H1 (cell line): ENCODE results near the gene PEAK1. TPM values are rescaled to one million over a fixed set of nuclear protein-coding genes. Genes with fewer than 3 reads are reported as not detected.

Experiments used
- CTCF ChIA-PET: fragments of 300-600 bp; sonication (Branson Sonifier 250); formaldehyde crosslinking; loops from one replicate; lab custom pipeline; 2021; ENCODE audit not compliant: partially characterized antibody; lab: Charles Lee
- POLR2A ChIA-PET: fragments of 300-600 bp; sonication (Branson Sonifier 250); formaldehyde crosslinking; loops from one replicate; lab custom pipeline; 2021; ENCODE audit warnings: inconsistent platforms; ENCODE audit not compliant: partially characterized antibody; lab: Charles Lee
- DNase-seq, 2 experiments: peaks; one replicate each; pipeline versions ENCODE4 v3.0.0 to v3.0.0-alpha.2; 2010 to 2022; ENCODE audit warnings: low spot score in 2 of 2, low read depth in 1 of 2, mixed read lengths in 1 of 2
- FAIRE-seq: peaks from 2 replicates; lab custom pipeline; 2011; peaks lifted over from hg19 to GRCh38; lab: Jason Lieb, UNC
- H2AFZ ChIP-seq: 2 replicates; pipeline ENCODE4 v1.8.1; 2012; ENCODE audit warnings: low read length, inconsistent platforms
- H2AK5ac ChIP-seq: 2 replicates; pipeline ENCODE4 v1.6.1; 2013; ENCODE audit warnings: low read depth, low read length
- H2BK120ac ChIP-seq: replicated peaks from 2 replicates; pipeline ENCODE3; 2013; ENCODE audit warnings: low read depth, low read length, inconsistent platforms
- H2BK12ac ChIP-seq: 2 replicates; pipeline ENCODE4 v1.6.1; 2013; ENCODE audit warnings: low read depth, low read length
- H2BK15ac ChIP-seq: 2 replicates; pipeline ENCODE4 v1.6.1; 2013; ENCODE audit warnings: low read length
- H2BK20ac ChIP-seq: 2 replicates; pipeline ENCODE4 v1.6.1; 2013; ENCODE audit warnings: low read length
- H2BK5ac ChIP-seq: 2 replicates; pipeline ENCODE4 v1.6.1; 2013; ENCODE audit warnings: low read depth, low read length
- H3K14ac ChIP-seq: 2 replicates; pipeline ENCODE4 v1.6.1; 2013; ENCODE audit warnings: inconsistent platforms; ENCODE audit not compliant: insufficient read length
- H3K18ac ChIP-seq: 2 replicates; pipeline ENCODE4 v1.6.1; 2013; ENCODE audit warnings: low read length; ENCODE audit errors: extremely low read depth
- H3K23ac ChIP-seq: 2 replicates; pipeline ENCODE4 v1.6.1; 2013; ENCODE audit warnings: inconsistent platforms; ENCODE audit not compliant: insufficient read length
- H3K23me2 ChIP-seq: 2 replicates; pipeline ENCODE4 v1.6.1; 2013; ENCODE audit warnings: low read depth, low read length
- H3K27ac ChIP-seq: 2 replicates; pipeline ENCODE4 v1.6.1; 2011; ENCODE audit warnings: low read depth, low read length, inconsistent platforms
- H3K27me3 ChIP-seq, 4 experiments: replicated peaks in 1 of 4; 1 replicate in 1 of 4; 2 replicates in 3 of 4; pipeline versions ENCODE4 v1.6.1 to v1.8.1; 2011 to 2013; ENCODE audit warnings: low read length in 3 of 4, mild to moderate bottlenecking in 3 of 4, inconsistent platforms in 2 of 4, mixed read lengths in 2 of 4, moderate library complexity in 1 of 4; ENCODE audit not compliant: control insufficient read depth in 3 of 4, insufficient read depth in 3 of 4; ENCODE audit errors: extremely low read depth in 1 of 4
- H3K36me3 ChIP-seq, 4 experiments: 2 replicates each; pipeline versions ENCODE4 v1.6.1 to v1.8.1; 2011 to 2013; ENCODE audit warnings: mild to moderate bottlenecking in 4 of 4, low read length in 3 of 4, moderate library complexity in 2 of 4, control low read depth in 1 of 4, inconsistent platforms in 1 of 4; ENCODE audit not compliant: insufficient read depth in 4 of 4, control insufficient read depth in 2 of 4
- H3K4ac ChIP-seq: replicated peaks from 2 replicates; pipeline ENCODE3; 2013; ENCODE audit warnings: low read length, low read depth, mixed read lengths, inconsistent platforms; ENCODE audit not compliant: insufficient read length
- H3K4me1 ChIP-seq, 4 experiments: replicated peaks in 1 of 4; 1 replicate in 1 of 4; 2 replicates in 3 of 4; pipeline versions ENCODE4 v1.6.1 to v1.8.1; 2011 to 2013; ENCODE audit warnings: low read length in 3 of 4, inconsistent platforms in 2 of 4, mixed read lengths in 1 of 4; ENCODE audit not compliant: insufficient read depth in 4 of 4, control insufficient read depth in 3 of 4
- H3K4me2 ChIP-seq, 2 experiments: 2 replicates each; pipeline versions ENCODE4 v1.6.1 to v1.8.1; 2011 to 2013; ENCODE audit warnings: low read depth in 2 of 2, low read length in 2 of 2, control low read depth in 1 of 2, inconsistent platforms in 1 of 2, mild to moderate bottlenecking in 1 of 2; ENCODE audit not compliant: insufficient read depth in 1 of 2
- H3K4me3 ChIP-seq, 4 experiments: fragments of 200-600, 300-600 bp in 1 of 4; sonication (generic), shearing (Covaris generic), sonication (Bioruptor Twin) in 1 of 4; 2 replicates each; pipeline versions ENCODE4 v1.5.1 to v1.8.1; 2011 to 2016; ENCODE audit warnings: low read length in 4 of 4, low read depth in 3 of 4, control low read depth in 2 of 4, inconsistent platforms in 2 of 4, mild to moderate bottlenecking in 2 of 4, mixed read lengths in 1 of 4, moderate library complexity in 1 of 4; ENCODE audit not compliant: insufficient read depth in 2 of 4; ENCODE audit errors: extremely low read depth in 1 of 4
- H3K56ac ChIP-seq: replicated peaks from 2 replicates; pipeline ENCODE3; 2013; ENCODE audit warnings: low read depth, mild to moderate bottlenecking, mixed read lengths, low read length, inconsistent platforms; ENCODE audit not compliant: insufficient read length
- H3K79me1 ChIP-seq: 2 replicates; pipeline ENCODE4 v1.6.1; 2013; ENCODE audit warnings: low read depth, low read length, control low read depth
- H3K79me2 ChIP-seq, 2 experiments: 2 replicates each; pipeline versions ENCODE4 v1.6.1 to v1.8.1; 2012 to 2013; ENCODE audit warnings: low read length in 2 of 2, mild to moderate bottlenecking in 2 of 2, inconsistent platforms in 1 of 2; ENCODE audit not compliant: insufficient read depth in 2 of 2, control insufficient read depth in 1 of 2
- H3K9ac ChIP-seq, 4 experiments: replicated peaks in 1 of 4; 1 replicate in 1 of 4; 2 replicates in 3 of 4; pipeline versions ENCODE4 v1.6.1 to v1.8.1; 2011 to 2013; ENCODE audit warnings: low read depth in 3 of 4, low read length in 3 of 4, control low read depth in 2 of 4, mild to moderate bottlenecking in 2 of 4, moderate library complexity in 2 of 4, inconsistent platforms in 1 of 4; ENCODE audit errors: extremely low read depth in 1 of 4
- H3K9me3 ChIP-seq, 2 experiments: 2 replicates each; pipeline versions ENCODE4 v1.6.1 to v1.8.1; 2012 to 2013; ENCODE audit warnings: mild to moderate bottlenecking in 2 of 2, moderate library complexity in 2 of 2, control low read depth in 1 of 2, inconsistent platforms in 1 of 2, low read depth in 1 of 2, low read length in 1 of 2, mixed read lengths in 1 of 2; ENCODE audit not compliant: insufficient read depth in 2 of 2
- H4K20me1 ChIP-seq, 2 experiments: replicated peaks in 1 of 2; 2 replicates each; pipeline versions ENCODE3 to v1.8.1; 2011 to 2013; ENCODE audit warnings: inconsistent platforms in 2 of 2, low read length in 2 of 2, mild to moderate bottlenecking in 1 of 2; ENCODE audit not compliant: insufficient read depth in 2 of 2, control insufficient read depth in 1 of 2
- H4K5ac ChIP-seq: 2 replicates; pipeline ENCODE4 v1.6.1; 2013; ENCODE audit warnings: low read length, low read depth, mixed read lengths, inconsistent platforms; ENCODE audit not compliant: insufficient read length
- H4K8ac ChIP-seq: 2 replicates; pipeline ENCODE4 v1.8.0; 2013; ENCODE audit warnings: mild to moderate bottlenecking, moderate library complexity, low read length, inconsistent platforms; ENCODE audit not compliant: insufficient read depth; ENCODE audit errors: extremely low read depth
- H4K91ac ChIP-seq: replicated peaks from 2 replicates; pipeline ENCODE3; 2013; ENCODE audit warnings: low read length, mixed read lengths, inconsistent platforms; ENCODE audit not compliant: insufficient read length
- ASH2L ChIP-seq: fragments of 200-600, 300-600 bp; sonication (generic); IDR thresholded peaks from one replicate; pipeline ENCODE4 v1.7.1; 2017; ENCODE audit warnings: low read length
- BACH1 ChIP-seq: IDR thresholded peaks from 2 replicates; pipeline ENCODE4 v1.6.1; 2012; ENCODE audit warnings: low read length, improper control_type of control experiment
- BRCA1 ChIP-seq: IDR thresholded peaks from 2 replicates; pipeline ENCODE4 v1.6.1; 2012; ENCODE audit warnings: low read depth, low read length, improper control_type of control experiment
- CBX5 ChIP-seq: fragments of 300-800, 300-1000 bp; sonication (generic); IDR thresholded peaks from 2 replicates; pipeline ENCODE4 v1.7.1; 2016; ENCODE audit warnings: antibody characterized with exemption, low read length, low read depth
- EGR1 ChIP-seq: IDR thresholded peaks from 2 replicates; pipeline ENCODE4 v1.6.1; 2011; ENCODE audit warnings: low read depth, low read length, borderline replicate concordance
- SIN3A ChIP-seq, 2 experiments: IDR thresholded peaks in 1 of 2; conservative IDR thresholded peaks in 1 of 2; 2 replicates each; pipeline ENCODE4 v1.6.1; 2011 to 2012; ENCODE audit warnings: low read length in 2 of 2, improper control_type of control experiment in 1 of 2, low read depth in 1 of 2, mild to moderate bottlenecking in 1 of 2
- TBP ChIP-seq: IDR thresholded peaks from 2 replicates; pipeline ENCODE4 v1.6.1; 2011; ENCODE audit warnings: low read depth, low read length, improper control_type of control experiment
- YY1 ChIP-seq: IDR thresholded peaks from 2 replicates; pipeline ENCODE4 v1.6.1; 2011; ENCODE audit warnings: low read depth, mild to moderate bottlenecking, low read length
- WGBS, 2 experiments: shearing (Covaris generic) in 1 of 2; methylation state at CpG; one replicate each; pipeline versions ENCODE4 v1.1.6 to v1.1.7; 2013 to 2015; ENCODE audit warnings: low lambda C conversion rate in 2 of 2, mixed read lengths in 2 of 2, inconsistent platforms in 1 of 2, low coverage in 1 of 2, missing lambda C conversion rate in 1 of 2; ENCODE audit not compliant: insufficient replicate concordance in 2 of 2, insufficient coverage in 1 of 2, insufficient read length in 1 of 2; ENCODE audit errors: extremely low coverage in 1 of 2, missing lambda C conversion rate in 1 of 2; 5-methylcytosine and 5-hydroxymethylcytosine counted together
- polyA plus RNA-seq, 7 experiments: library from polyadenylated mRNA; depleted of rRNA in 3 of 7; stranded (reverse) in 5 of 7; unstranded in 2 of 7; fragments of >200 nt in 5 of 7; fragments of 200-250 nt in 2 of 7; gene quantifications; 1 replicate in 5 of 7; 2 replicates in 1 of 7; 4 replicates in 1 of 7; pipeline versions ENCODE4 v1.2.1 to v1.2.3, GENCODE V29; 2011 to 2013; ENCODE audit warnings: missing spikeins in 2 of 7, mixed read lengths in 2 of 7
- total RNA-seq: library from RNA; stranded (reverse); fragmentation: NEBNext Ultra II Directional; extraction: Animal tissue kit (Norgen Biotek cat#: 25700); gene quantifications from 2 replicates; pipeline ENCODE4 v1.2.1, GENCODE V29; 2021
- TF ChIP-seq, protein P1 (sequence below): IDR thresholded peaks from 2 replicates; pipeline ENCODE4 v1.6.1; 2011; ENCODE audit warnings: low read depth, mild to moderate bottlenecking, low read length; ENCODE audit not compliant: insufficient read depth
- TF ChIP-seq, protein P2 (sequence below): IDR thresholded peaks from 2 replicates; pipeline ENCODE4 v1.6.1; 2012; ENCODE audit warnings: low read length, inconsistent platforms

PEAK1 gene
- total and polyA plus RNA-seq, 2 of the 8 experiments (the other 6 are each of a cell fraction or from before 2014, with no cell fraction given), result 8.8 to 44.8 TPM

DNA sequence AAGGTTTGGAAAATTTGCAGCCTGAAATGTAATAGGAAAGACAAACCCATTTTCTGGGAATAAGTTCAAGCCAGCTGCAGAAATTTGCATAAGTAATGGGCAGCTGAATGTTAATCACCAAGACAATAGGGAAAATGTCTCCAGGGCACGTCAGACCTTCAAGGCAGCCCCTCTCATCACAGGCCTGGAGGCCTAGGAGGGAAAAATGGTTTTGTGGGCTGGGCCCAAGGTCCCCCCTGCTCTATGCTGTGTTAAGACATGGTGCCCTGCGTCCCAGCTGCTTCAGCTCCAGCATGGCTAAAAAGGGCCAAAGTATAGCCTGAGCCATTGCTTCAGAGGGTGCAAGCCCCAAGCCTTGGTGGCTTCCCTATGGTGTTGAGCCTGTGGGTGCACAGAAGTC is 184.3 kb downstream of the PEAK1 start:
- Histone ChIP-seq H4K5ac (no peak overlapping the region), H3K56ac (no peak overlapping the region), H2BK120ac (no peak overlapping the region), H3K9me3 (peaks cover 17 to 18% of the 10 kb centered on the region in 2 experiments), H3K14ac (no peak overlapping the region), H3K4me1 (no peaks in the 10 kb centered on the region), H3K18ac (no peak overlapping the region), H4K8ac (no peak overlapping the region), H3K79me1 (no peaks in the 10 kb centered on the region; the same call in 1 of the 2 replicates), H4K91ac (no peak overlapping the region), H3K4me2 (no peak overlapping the region), H3K23ac (no peak overlapping the region), H2BK5ac (no peak overlapping the region), H2BK12ac (no peak overlapping the region), H3K27ac (no peak overlapping the region), H3K23me2 (no peaks in the 10 kb centered on the region), H3K4me3 (no peak overlapping the region), H3K27me3 (no peaks in the 10 kb centered on the region), H2AK5ac (no peak overlapping the region), H3K4ac (no peak overlapping the region), H2BK20ac (no peak overlapping the region), H2BK15ac (no peak overlapping the region), H4K20me1 (no peaks in the 10 kb centered on the region), H2AFZ (no peak overlapping the region), H3K9ac (no peak overlapping the region), H3K36me3 (peaks cover 0 to 15% (median 7%) of the 10 kb centered on the region in 4 experiments; a peak in 3 of 8 replicates), H3K79me2 (no peaks in the 10 kb centered on the region)
- ChIA-PET CTCF (no interaction called here), POLR2A (no interaction called here)
- DNase-seq (no peak), FAIRE-seq (no peak)
- WGBS, 2 experiments, result 91% methylated on average over 2 of the region's 2 CpGs; no CpG with 5 or more reads in 1 of the 2 experiments
- TF ChIP-seq BRCA1, result no peak
- TF ChIP-seq SIN3A (conservative IDR thresholded peaks at IDR 0.05 in 1 of 2, IDR thresholded peaks at IDR 0.05 in 1 of 2; ENCODE audit: low read depth in 1 of 2, low read length in 2 of 2), result no peak
- TF ChIP-seq, protein P1, sequence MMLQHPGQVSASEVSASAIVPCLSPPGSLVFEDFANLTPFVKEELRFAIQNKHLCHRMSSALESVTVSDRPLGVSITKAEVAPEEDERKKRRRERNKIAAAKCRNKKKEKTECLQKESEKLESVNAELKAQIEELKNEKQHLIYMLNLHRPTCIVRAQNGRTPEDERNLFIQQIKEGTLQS, result no peak
- TF ChIP-seq BACH1, result no peak
- no peak for TF ChIP-seq CBX5
- TF ChIP-seq, protein P2, sequence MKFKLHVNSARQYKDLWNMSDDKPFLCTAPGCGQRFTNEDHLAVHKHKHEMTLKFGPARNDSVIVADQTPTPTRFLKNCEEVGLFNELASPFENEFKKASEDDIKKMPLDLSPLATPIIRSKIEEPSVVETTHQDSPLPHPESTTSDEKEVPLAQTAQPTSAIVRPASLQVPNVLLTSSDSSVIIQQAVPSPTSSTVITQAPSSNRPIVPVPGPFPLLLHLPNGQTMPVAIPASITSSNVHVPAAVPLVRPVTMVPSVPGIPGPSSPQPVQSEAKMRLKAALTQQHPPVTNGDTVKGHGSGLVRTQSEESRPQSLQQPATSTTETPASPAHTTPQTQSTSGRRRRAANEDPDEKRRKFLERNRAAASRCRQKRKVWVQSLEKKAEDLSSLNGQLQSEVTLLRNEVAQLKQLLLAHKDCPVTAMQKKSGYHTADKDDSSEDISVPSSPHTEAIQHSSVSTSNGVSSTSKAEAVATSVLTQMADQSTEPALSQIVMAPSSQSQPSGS, result no peak
- TF ChIP-seq TBP, result no peak
- TF ChIP-seq YY1, result no peak
- no peak for TF ChIP-seq EGR1
- no peak for TF ChIP-seq ASH2L
